Mesodermal cell (in vitro differentiated cells): Measurements from ENCODE around the gene COMMD6.
"Not testable (repeated sequence)": the region's sequence is repeated elsewhere in the genome, so short reads cannot be mapped to it uniquely, and the experiment has no call there.

Experiments
- H3K27ac ChIP-seq: 2 replicates; pipeline ENCODE4 v1.7.0; 2013; ENCODE audit warnings: mild to moderate bottlenecking, low read depth, low read length, moderate library complexity; ENCODE audit not compliant: severe bottlenecking
- H3K36me3 ChIP-seq: 2 replicates; pipeline ENCODE4 v1.7.1; 2013; ENCODE audit warnings: mild to moderate bottlenecking, low read length, moderate library complexity; ENCODE audit not compliant: control insufficient read depth, insufficient read depth
- H3K4me1 ChIP-seq: one replicate; pipeline ENCODE4 v1.7.1; 2013; ENCODE audit warnings: mild to moderate bottlenecking, low read length; ENCODE audit not compliant: insufficient read depth, control insufficient read depth, poor library complexity, severe bottlenecking
- H3K4me3 ChIP-seq: 2 replicates; pipeline ENCODE4 v1.7.0; 2013; ENCODE audit warnings: low read length, control low read depth, mild to moderate bottlenecking; ENCODE audit not compliant: insufficient read depth, poor library complexity, severe bottlenecking; ENCODE audit errors: extremely low read depth
- H3K9me3 ChIP-seq: 2 replicates; pipeline ENCODE4 v1.7.1; 2013; ENCODE audit warnings: mild to moderate bottlenecking, low read length, moderate library complexity; ENCODE audit not compliant: control insufficient read depth
- WGBS, 2 experiments: methylation state at CpG; one replicate each; pipeline ENCODE4 v1.1.5; 2013; ENCODE audit warnings: missing lambda C conversion rate in 2 of 2; ENCODE audit not compliant: insufficient coverage in 2 of 2; 5-methylcytosine and 5-hydroxymethylcytosine counted together

Gene COMMD6

DNA sequence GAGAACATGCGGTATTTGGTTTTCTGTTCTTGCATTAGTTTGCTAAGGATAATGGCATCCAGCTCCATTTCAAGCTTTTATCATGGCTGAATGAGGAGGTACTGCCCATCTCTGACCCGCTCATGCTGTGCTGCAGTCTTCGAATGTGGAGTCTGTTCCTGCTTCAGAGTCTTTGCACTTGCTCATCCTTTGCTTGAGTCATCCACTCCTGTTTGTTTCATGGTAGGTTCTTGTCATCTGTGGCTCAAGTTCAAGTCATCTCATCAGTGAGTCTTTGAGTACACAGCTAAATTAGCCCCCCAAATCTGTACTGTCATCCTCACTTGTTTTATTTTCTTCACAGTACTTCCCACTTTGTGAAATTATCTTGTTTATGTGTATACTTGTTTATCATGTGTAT is 17.3 kb upstream of the COMMD6 start:
- H3K36me3 ChIP-seq = peaks cover 12% of the 10 kb centered on the region
- H3K27ac ChIP-seq = no peak overlapping the region
- no peak overlapping the region for H3K4me3 ChIP-seq
- H3K9me3 ChIP-seq = no peaks in the 10 kb centered on the region
- H3K4me1 ChIP-seq = no peaks in the 10 kb centered on the region
- WGBS, 2 experiments = 100% methylated on average over 2 to 3 of the region's 3 CpGs

DNA sequence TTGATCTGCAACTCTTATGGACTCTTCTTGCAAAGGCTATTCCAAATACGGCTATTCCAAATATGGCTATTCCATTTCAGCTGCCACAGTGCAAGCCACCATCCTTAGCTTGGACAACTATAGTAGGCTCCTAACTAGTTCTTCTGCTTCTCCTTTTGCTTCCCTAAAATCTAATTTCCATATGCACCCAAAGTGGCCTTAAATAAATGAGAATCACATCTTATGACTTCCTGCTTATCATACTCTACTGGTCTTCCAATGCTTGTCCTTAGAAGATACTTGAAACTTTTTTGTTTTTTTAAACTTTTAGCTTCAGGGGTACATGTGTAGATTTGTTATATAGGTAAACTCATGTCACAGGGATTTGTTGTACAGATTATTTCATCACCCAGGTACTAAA is 16.8 kb upstream of the COMMD6 start:
- H3K4me1 ChIP-seq = no peaks in the 10 kb centered on the region
- WGBS, 2 experiments = 90 to 100% methylated on average over 1 of the region's 1 CpG
- H3K36me3 ChIP-seq = peaks cover 12% of the 10 kb centered on the region
- no peak overlapping the region for H3K27ac ChIP-seq
- H3K4me3 ChIP-seq = no peak overlapping the region
- no peaks in the 10 kb centered on the region for H3K9me3 ChIP-seq

- WGBS, 2 experiments = 2 to 5% methylated on average over 4 to 6 of the region's 10 CpGs
- no peak overlapping the region for H3K27ac ChIP-seq
Measured at GRCh38 chr13:75550159-75550567, 12.5 kb upstream of the COMMD6 start.

GRCh38 chr13:75549262-75550158 is 11.9 kb upstream of the COMMD6 start, which contains the start of gene UCHL3:
Gene UCHL3, plus strand, starts transcription at chr13:75549791. Its CDS starts 30 bp downstream, at chr13:75549821.
- H3K36me3 ChIP-seq = peaks cover 3% of the 10 kb centered on the region
- peak within 1 kb of the TSS; percentile 94 for H3K27ac ChIP-seq
- WGBS, 2 experiments = 0 to 1% methylated on average over 49 to 70 of the region's 74 CpGs
- H3K4me3 ChIP-seq = peak within 1 kb of the TSS; percentile 88
- no peaks in the 10 kb centered on the region for H3K9me3 ChIP-seq
- no peaks in the 10 kb centered on the region for H3K4me1 ChIP-seq

More at GRCh38 chr13:75550159-75550567, 12.5 kb upstream of the COMMD6 start:
- H3K4me1 ChIP-seq = no peaks in the 10 kb centered on the region
- H3K9me3 ChIP-seq = no peaks in the 10 kb centered on the region
- peaks cover 7% of the 10 kb centered on the region for H3K36me3 ChIP-seq
- peak overlapping the region; percentile 88 for H3K4me3 ChIP-seq

DNA sequence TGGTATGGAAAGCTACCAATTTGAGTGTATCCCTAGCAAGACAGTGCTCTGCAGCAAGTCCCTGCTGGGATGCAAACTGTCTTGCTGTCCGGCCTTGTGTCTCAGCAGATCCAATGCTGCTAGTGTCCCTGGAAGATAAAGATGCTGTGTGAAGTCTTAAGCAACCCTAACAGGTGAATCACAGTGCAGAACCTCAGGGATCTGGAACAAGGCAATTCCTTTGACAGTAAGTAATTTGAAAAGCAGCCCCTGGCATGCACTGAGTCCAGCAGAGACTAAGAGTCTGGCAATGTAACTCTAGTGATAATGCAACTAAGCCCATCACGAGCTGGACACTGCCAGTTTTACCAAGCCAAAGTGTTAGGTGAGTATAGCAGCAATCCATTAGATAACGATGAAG is 10.3 kb upstream of the COMMD6 start:
- no peak overlapping the region for H3K4me3 ChIP-seq
- 97 to 100% methylated on average over 3 of the region's 3 CpGs for WGBS, 2 experiments
- no peak overlapping the region for H3K27ac ChIP-seq
- H3K36me3 ChIP-seq = no peaks in the 10 kb centered on the region
- H3K9me3 ChIP-seq = no peaks in the 10 kb centered on the region
- no peaks in the 10 kb centered on the region for H3K4me1 ChIP-seq

GRCh38 chr13:75545386-75545785 is 7.7 kb upstream of the COMMD6 start:
- H3K4me3 ChIP-seq, H3K27ac ChIP-seq, H3K36me3 ChIP-seq, H3K4me1 ChIP-seq, H3K9me3 ChIP-seq: not testable (repeated sequence)
- WGBS, 2 experiments = 88 to 98% methylated on average over 9 to 12 of the region's 14 CpGs

DNA sequence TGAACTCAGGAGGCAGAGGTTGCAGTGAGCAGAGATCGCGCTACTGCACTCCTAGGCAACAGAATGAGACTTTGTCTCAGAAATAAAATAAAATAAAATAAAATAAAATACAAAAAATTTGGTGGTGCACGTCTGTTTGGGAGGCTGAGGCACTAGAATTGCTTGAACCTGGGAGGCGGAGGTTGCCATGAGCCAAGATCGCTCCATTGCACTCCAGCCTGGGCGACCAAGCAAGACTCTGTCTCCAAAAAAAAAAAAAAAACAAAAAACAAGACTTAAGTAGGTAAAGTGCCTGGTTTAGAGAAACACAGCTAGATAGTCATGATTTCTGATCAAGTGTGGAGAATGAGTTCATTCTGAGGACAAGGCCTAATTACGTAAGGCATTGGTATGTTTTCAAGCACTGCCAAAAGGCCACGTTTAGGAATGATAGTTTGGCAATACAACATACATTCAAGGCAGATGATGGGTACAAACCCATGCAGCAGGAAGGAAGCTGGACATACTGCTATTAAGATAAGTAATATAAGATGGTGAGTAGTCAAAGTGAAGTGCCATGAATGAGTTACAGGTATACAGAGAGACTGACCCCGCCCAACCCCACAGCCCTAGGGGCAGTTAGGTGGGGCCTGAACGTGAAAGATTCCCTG is 7.2 kb upstream of the COMMD6 start:
- Histone ChIP-seq H3K36me3 (no peaks in the 10 kb centered on the region), H3K9me3 (no peaks in the 10 kb centered on the region), H3K4me3 (no peak overlapping the region), H3K4me1 (no peaks in the 10 kb centered on the region), H3K27ac (no peak overlapping the region)
- WGBS, 2 experiments = 97 to 100% methylated on average over 3 to 5 of the region's 10 CpGs

GRCh38 chr13:75541961-75542360 is 4.3 kb upstream of the COMMD6 start:
- Histone ChIP-seq H3K27ac (no peak overlapping the region), H3K9me3 (peaks cover 4% of the 10 kb centered on the region), H3K36me3 (no peaks in the 10 kb centered on the region), H3K4me3 (no peak overlapping the region), H3K4me1 (no peaks in the 10 kb centered on the region)
- no CpG with 5 or more reads among the region's 1 CpG for WGBS, 2 experiments

DNA sequence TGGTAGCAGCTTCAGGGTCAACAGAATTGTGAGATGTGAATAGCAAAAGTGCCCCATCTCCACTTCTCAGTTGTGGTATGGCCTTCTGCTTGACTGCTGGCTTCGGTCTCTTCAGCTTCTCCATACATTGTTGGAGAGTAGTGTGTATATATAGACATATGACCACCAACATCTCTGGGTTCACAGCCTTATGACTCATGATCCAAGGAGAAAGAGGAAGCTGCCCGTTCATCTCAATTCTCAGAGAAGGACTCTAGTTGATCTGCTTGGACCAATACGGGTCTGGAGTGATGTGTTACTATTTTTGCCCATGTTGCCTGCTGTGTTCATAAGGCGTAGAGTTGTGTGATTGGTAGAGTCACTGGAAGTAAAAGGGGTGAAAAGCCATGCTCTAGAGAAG is 3.6 kb upstream of the COMMD6 start:
- Histone ChIP-seq H3K4me1 (peaks cover 4% of the 10 kb centered on the region), H3K9me3 (peaks cover 4% of the 10 kb centered on the region), H3K4me3 (no peak overlapping the region), H3K27ac (no peak overlapping the region), H3K36me3 (peaks cover 2% of the 10 kb centered on the region)
- WGBS, 2 experiments = 100% methylated on average over 2 to 3 of the region's 4 CpGs

GRCh38 chr13:75533861-75534260 is 3.8 kb downstream of the COMMD6 start:
- peaks cover 47% of the 10 kb centered on the region for H3K36me3 ChIP-seq
- WGBS, 2 experiments = no CpG with 5 or more reads among the region's 1 CpG
- peaks cover 2% of the 10 kb centered on the region for H3K9me3 ChIP-seq

DNA sequence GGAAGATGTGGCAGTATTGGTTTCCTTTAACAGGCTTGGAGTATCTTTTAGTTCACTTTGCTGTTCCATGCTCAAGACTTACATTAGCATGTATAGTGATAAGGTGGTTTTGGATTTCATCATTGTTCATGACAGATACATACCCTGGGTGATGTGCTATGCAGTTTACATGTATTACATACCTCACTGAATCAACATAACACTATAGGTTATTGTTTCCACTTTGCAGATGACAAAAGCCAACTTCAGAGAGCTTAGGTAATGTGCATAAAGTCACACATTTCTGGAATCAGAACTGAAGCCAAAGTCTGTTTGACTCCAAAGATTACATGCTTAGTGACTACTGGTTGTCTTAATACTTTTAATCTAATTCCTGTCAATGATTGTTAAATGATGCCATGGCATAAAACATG is 7.1 kb downstream of the COMMD6 start:
- Histone ChIP-seq H3K4me1 (no peaks in the 10 kb centered on the region), H3K9me3 (no peaks in the 10 kb centered on the region), H3K27ac (no peak overlapping the region), H3K4me3 (no peak overlapping the region), H3K36me3 (peaks cover 52% of the 10 kb centered on the region)

More at GRCh38 chr13:75533861-75534260, 3.8 kb downstream of the COMMD6 start:
- Histone ChIP-seq H3K27ac (no peak overlapping the region), H3K4me1 (peaks cover 7% of the 10 kb centered on the region), H3K4me3 (no peak overlapping the region)
